DND-41 (cell line): ENCODE measurements around the gene PSD.

Source experiments
- ATAC-seq: fragments of 200-7000 bp; cut with Tn5 transposase; 3 replicates; pipeline ENCODE4 v1.9.1; 2021; ENCODE audit warnings: low read depth; ENCODE audit not compliant: insufficient read depth
- DNase-seq: peaks from one replicate; pipeline ENCODE4 v3.0.0-alpha.2; 2020
- H2AFZ ChIP-seq: 2 replicates; pipeline ENCODE4 v1.6.0; 2012; ENCODE audit warnings: low read depth, low read length
- H3K27ac ChIP-seq: 2 replicates; pipeline ENCODE4 v1.5.1; 2012; ENCODE audit warnings: low read length, inconsistent platforms
- H3K27me3 ChIP-seq: fragments of 200-600 bp; sonication (generic); 2 replicates; pipeline ENCODE4 v1.6.0; 2012; ENCODE audit warnings: low read length, mild to moderate bottlenecking, inconsistent platforms; ENCODE audit not compliant: insufficient read depth, poor library complexity
- H3K36me3 ChIP-seq: 2 replicates; pipeline ENCODE4 v1.5.1; 2012; ENCODE audit warnings: low read length, inconsistent platforms; ENCODE audit not compliant: insufficient read depth
- H3K4me1 ChIP-seq: 2 replicates; pipeline ENCODE4 v1.5.1; 2012; ENCODE audit warnings: mild to moderate bottlenecking, low read length; ENCODE audit not compliant: insufficient read depth
- H3K4me2 ChIP-seq: 2 replicates; pipeline ENCODE4 v1.6.0; 2012; ENCODE audit warnings: mild to moderate bottlenecking, moderate library complexity, low read length, inconsistent platforms; ENCODE audit not compliant: insufficient read depth
- H3K4me3 ChIP-seq, 2 experiments: fragments of 200-600 bp in 1 of 2; shearing (Covaris generic) in 1 of 2; 2 replicates each; pipeline ENCODE4 v1.5.1; 2012 to 2016; ENCODE audit warnings: inconsistent platforms in 2 of 2, low read length in 2 of 2, mild to moderate bottlenecking in 2 of 2, low read depth in 1 of 2, moderate library complexity in 1 of 2
- H3K79me2 ChIP-seq: 2 replicates; pipeline ENCODE4 v1.6.0; 2012; ENCODE audit warnings: low read length, inconsistent platforms; ENCODE audit not compliant: insufficient read depth
- H3K9ac ChIP-seq: 2 replicates; pipeline ENCODE4 v1.6.0; 2012; ENCODE audit warnings: low read depth, mild to moderate bottlenecking, inconsistent platforms, low read length, moderate library complexity
- H3K9me3 ChIP-seq: 2 replicates; pipeline ENCODE4 v1.5.1; 2012; ENCODE audit warnings: low read length, moderate library complexity, mild to moderate bottlenecking, inconsistent platforms; ENCODE audit not compliant: insufficient read depth, severe bottlenecking
- H4K20me1 ChIP-seq: 2 replicates; pipeline ENCODE4 v1.6.0; 2012; ENCODE audit warnings: low read length; ENCODE audit not compliant: insufficient read depth
- CTCF ChIP-seq: IDR thresholded peaks from 2 replicates; pipeline ENCODE4 v1.5.1; 2012; ENCODE audit warnings: borderline replicate concordance, low read length, moderate library complexity, mild to moderate bottlenecking; ENCODE audit not compliant: poor library complexity, severe bottlenecking; ENCODE audit errors: extremely low read depth
- EZH2 ChIP-seq: IDR thresholded peaks from 3 replicates; pipeline ENCODE4 v1.6.1; 2012; ENCODE audit warnings: borderline replicate concordance, low read depth, mild to moderate bottlenecking, moderate library complexity, low read length, inconsistent platforms; ENCODE audit not compliant: severe bottlenecking

Gene PSD

GRCh38 chr10:102426803-102427287 is 8.3 kb upstream of the PSD start:
- ATAC-seq, result no peak
- TF ChIP-seq CTCF (no peak), EZH2 (no peak)
- no peak overlapping the region for H3K4me3 ChIP-seq
- H2AFZ ChIP-seq, result no peak overlapping the region
- H3K79me2 ChIP-seq, result peaks cover 23% of the 10 kb centered on the region
- no peak overlapping the region for H3K9ac ChIP-seq
- H3K36me3 ChIP-seq, result peaks cover 34% of the 10 kb centered on the region
- H3K27me3 ChIP-seq, result no peaks in the 10 kb centered on the region
- no peak for DNase-seq
- H3K4me1 ChIP-seq, result peaks cover 28% of the 10 kb centered on the region
- no peaks in the 10 kb centered on the region for H3K9me3 ChIP-seq
- peaks cover 9% of the 10 kb centered on the region; the same call in 1 of the 2 replicates for H4K20me1 ChIP-seq
- H3K27ac ChIP-seq, result no peak overlapping the region
- no peak overlapping the region for H3K4me2 ChIP-seq

GRCh38 chr10:102425444-102425843 is 6.9 kb upstream of the PSD start:
- ATAC-seq (no peak), DNase-seq (no peak)
- peaks cover 31% of the 10 kb centered on the region for H3K36me3 ChIP-seq
- no peak overlapping the region for H3K27ac ChIP-seq
- TF ChIP-seq CTCF, result no peak
- no peaks in the 10 kb centered on the region for H3K27me3 ChIP-seq
- H3K9ac ChIP-seq, result no peak overlapping the region
- H3K79me2 ChIP-seq, result peaks cover 14% of the 10 kb centered on the region
- H3K4me3 ChIP-seq, result no peak overlapping the region
- no peaks in the 10 kb centered on the region for H3K9me3 ChIP-seq
- H3K4me1 ChIP-seq, result peaks cover 21% of the 10 kb centered on the region
- H3K4me2 ChIP-seq, result no peak overlapping the region
- peaks cover 9% of the 10 kb centered on the region; the same call in 1 of the 2 replicates for H4K20me1 ChIP-seq
- H2AFZ ChIP-seq, result no peak overlapping the region

GRCh38 chr10:102424916-102425315 is 6.3 kb upstream of the PSD start:
- no peak overlapping the region for H3K4me2 ChIP-seq
- peaks cover 31% of the 10 kb centered on the region for H3K36me3 ChIP-seq
- H3K4me3 ChIP-seq, result no peak overlapping the region
- H3K79me2 ChIP-seq, result peaks cover 13% of the 10 kb centered on the region
- no peaks in the 10 kb centered on the region for H3K9me3 ChIP-seq
- ATAC-seq (no peak), DNase-seq (no peak)
- no peak overlapping the region for H2AFZ ChIP-seq
- TF ChIP-seq EZH2 (no peak), CTCF (no peak)
- no peaks in the 10 kb centered on the region for H3K27me3 ChIP-seq
- no peak overlapping the region for H3K27ac ChIP-seq
- H3K9ac ChIP-seq, result no peak overlapping the region
- peaks cover 26% of the 10 kb centered on the region for H3K4me1 ChIP-seq
- H4K20me1 ChIP-seq, result peaks cover 9% of the 10 kb centered on the region; the same call in 1 of the 2 replicates

- H4K20me1 ChIP-seq, result peaks cover 10% of the 10 kb centered on the region; the same call in 1 of the 2 replicates
- H3K9ac ChIP-seq, result no peak overlapping the region
- H3K27ac ChIP-seq, result no peak overlapping the region
Observed at GRCh38 chr10:102424145-102424544, 5.6 kb upstream of the PSD start.

More at GRCh38 chr10:102424145-102424544, 5.6 kb upstream of the PSD start:
- Histone ChIP-seq H3K4me2 (no peak overlapping the region), H3K36me3 (peaks cover 31% of the 10 kb centered on the region), H3K27me3 (no peaks in the 10 kb centered on the region), H3K9me3 (no peaks in the 10 kb centered on the region), H2AFZ (no peak overlapping the region), H3K79me2 (peaks cover 13% of the 10 kb centered on the region), H3K4me3 (no peak overlapping the region), H3K4me1 (peaks cover 34% of the 10 kb centered on the region)
- no peak for TF ChIP-seq CTCF
- no peak for TF ChIP-seq EZH2
- DNase-seq (no peak), ATAC-seq (no peak)
